Measurements from ENCODE around the gene WT1. TPM values are rescaled to one million over a fixed set of nuclear protein-coding genes. Genes with fewer than 3 reads are reported as not detected.
A peak's percentile ranks its signal among the peaks of the same experiment; 100 is the strongest.

The WT1 gene
- total and polyA plus RNA-seq, 2 donors from 2014 or later = 0.66 to 15.0 TPM

- H3K4me3 ChIP-seq (ENCODE audit: low read length in 3 of 3) = peak overlapping the region in 1 of 3 donors; percentile 44
- no peaks in the 10 kb centered on the region for H3K4me1 ChIP-seq (ENCODE audit: control insufficient read depth in 2 of 3, insufficient read depth in 2 of 3, low read depth in 1 of 3, low read length in 3 of 3)
- DNase-seq (peak; percentile 68 to 92 (median 88)), FAIRE-seq (no peak)
- H3K27ac ChIP-seq (ENCODE audit: low read depth in 2 of 2, low read length in 2 of 2) = peak overlapping the region in 1 of 2 donors; percentile 43
- intact Hi-C loops (cut with DNase I) = no loop called here
- H3K27me3 ChIP-seq (ENCODE audit: control insufficient read depth, insufficient read depth, low read length) = peaks cover 8% of the 10 kb centered on the region
- peaks cover 0 to 9% (median 0%) of the 10 kb centered on the region in 3 donors for H3K36me3 ChIP-seq (ENCODE audit: control insufficient read depth in 2 of 3, insufficient read depth in 3 of 3, low read length in 3 of 3)
- peak overlapping the region in 1 of 3 donors; percentile 18 for H3K9ac ChIP-seq (ENCODE audit: low read length in 3 of 3)
- H3K9me3 ChIP-seq (ENCODE audit: control insufficient read depth in 2 of 3, insufficient read depth in 1 of 3, low read length in 3 of 3) = no peaks in the 10 kb centered on the region
- TF ChIP-seq, protein P1, sequence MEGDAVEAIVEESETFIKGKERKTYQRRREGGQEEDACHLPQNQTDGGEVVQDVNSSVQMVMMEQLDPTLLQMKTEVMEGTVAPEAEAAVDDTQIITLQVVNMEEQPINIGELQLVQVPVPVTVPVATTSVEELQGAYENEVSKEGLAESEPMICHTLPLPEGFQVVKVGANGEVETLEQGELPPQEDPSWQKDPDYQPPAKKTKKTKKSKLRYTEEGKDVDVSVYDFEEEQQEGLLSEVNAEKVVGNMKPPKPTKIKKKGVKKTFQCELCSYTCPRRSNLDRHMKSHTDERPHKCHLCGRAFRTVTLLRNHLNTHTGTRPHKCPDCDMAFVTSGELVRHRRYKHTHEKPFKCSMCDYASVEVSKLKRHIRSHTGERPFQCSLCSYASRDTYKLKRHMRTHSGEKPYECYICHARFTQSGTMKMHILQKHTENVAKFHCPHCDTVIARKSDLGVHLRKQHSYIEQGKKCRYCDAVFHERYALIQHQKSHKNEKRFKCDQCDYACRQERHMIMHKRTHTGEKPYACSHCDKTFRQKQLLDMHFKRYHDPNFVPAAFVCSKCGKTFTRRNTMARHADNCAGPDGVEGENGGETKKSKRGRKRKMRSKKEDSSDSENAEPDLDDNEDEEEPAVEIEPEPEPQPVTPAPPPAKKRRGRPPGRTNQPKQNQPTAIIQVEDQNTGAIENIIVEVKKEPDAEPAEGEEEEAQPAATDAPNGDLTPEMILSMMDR (IDR thresholded peaks at IDR 0.05; ENCODE audit: borderline replicate concordance, extremely low read depth, insufficient read depth) = no peak
Measured at GRCh38 chr11:32426819-32427615, 8.3 kb downstream of the WT1 start.

DNA sequence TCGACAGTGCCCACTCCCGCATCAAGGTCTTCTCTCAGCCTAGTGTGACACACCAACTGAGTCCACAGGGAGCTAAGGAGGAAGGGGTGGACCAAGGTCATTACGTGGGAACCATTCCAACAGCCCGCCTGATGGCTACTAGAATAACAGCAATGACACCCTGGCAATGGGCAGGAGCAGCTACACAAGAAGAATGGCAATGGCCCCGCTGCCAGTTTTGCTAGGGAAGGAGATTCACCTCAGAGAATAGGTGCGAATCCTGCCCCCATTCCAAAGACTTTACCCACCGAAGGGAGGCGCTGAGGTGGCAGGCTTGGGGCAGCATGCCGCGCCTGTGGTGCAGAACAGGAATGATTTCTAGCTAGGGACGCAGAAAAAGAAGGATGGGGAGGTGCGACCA is 9.1 kb downstream of the WT1 start:
- Histone ChIP-seq H3K4me1 (ENCODE audit: control insufficient read depth in 2 of 3, insufficient read depth in 2 of 3, low read depth in 1 of 3, low read length in 3 of 3) (peaks cover 0 to under 1% (median 0%) of the 10 kb centered on the region in 3 donors), H3K27me3 (ENCODE audit: control insufficient read depth, insufficient read depth, low read length) (peaks cover 8% of the 10 kb centered on the region), H3K9ac (ENCODE audit: low read length in 3 of 3) (peak overlapping the region in 1 of 3 donors; percentile 13), H3K9me3 (ENCODE audit: control insufficient read depth in 2 of 3, insufficient read depth in 1 of 3, low read length in 3 of 3) (no peaks in the 10 kb centered on the region), H3K4me3 (ENCODE audit: low read length in 3 of 3) (peak overlapping the region in 1 of 3 donors; percentile 23), H3K36me3 (ENCODE audit: control insufficient read depth in 2 of 3, insufficient read depth in 3 of 3, low read length in 3 of 3) (peaks cover 0 to 9% (median 0%) of the 10 kb centered on the region in 3 donors), H3K27ac (ENCODE audit: low read depth in 2 of 2, low read length in 2 of 2) (no peak overlapping the region)
- intact Hi-C loops (cut with DNase I) = no loop called here
- FAIRE-seq (no peak), DNase-seq (peak in 4 of 5 donors; percentile 29 to 48 (median 39))
- TF ChIP-seq, protein P1 (IDR thresholded peaks at IDR 0.05; ENCODE audit: borderline replicate concordance, extremely low read depth, insufficient read depth) = no peak

GRCh38 chr11:32425761-32426160 is 9.6 kb downstream of the WT1 start:
- Histone ChIP-seq H3K9me3 (ENCODE audit: control insufficient read depth in 2 of 3, insufficient read depth in 1 of 3, low read length in 3 of 3) (no peaks in the 10 kb centered on the region), H3K4me1 (ENCODE audit: control insufficient read depth in 2 of 3, insufficient read depth in 2 of 3, low read depth in 1 of 3, low read length in 3 of 3) (peaks cover 0 to 2% (median 2%) of the 10 kb centered on the region in 3 donors), H3K27ac (ENCODE audit: low read depth in 2 of 2, low read length in 2 of 2) (no peak overlapping the region), H3K36me3 (ENCODE audit: control insufficient read depth in 2 of 3, insufficient read depth in 3 of 3, low read length in 3 of 3) (peaks cover 0 to 9% (median 0%) of the 10 kb centered on the region in 3 donors), H3K4me3 (ENCODE audit: low read length in 3 of 3) (peak overlapping the region in 1 of 3 donors; percentile 23), H3K9ac (ENCODE audit: low read length in 3 of 3) (peak overlapping the region in 1 of 3 donors; percentile 13), H3K27me3 (ENCODE audit: control insufficient read depth, insufficient read depth, low read length) (peaks cover 8% of the 10 kb centered on the region)
- FAIRE-seq (no peak), DNase-seq (peak in 1 of 5 donors; percentile 42)
- TF ChIP-seq, protein P1 (IDR thresholded peaks at IDR 0.05; ENCODE audit: borderline replicate concordance, extremely low read depth, insufficient read depth) = no peak
- intact Hi-C loops (cut with DNase I) = no loop called here
